Activated CD4-positive, alpha-beta T cell treated with anti-CD3 and anti-CD28 coated beads for 1 hour (primary cell): ENCODE measurements around the gene PAX8.
"Not testable (repeated sequence)": the region's sequence is repeated elsewhere in the genome, so short reads cannot be mapped to it uniquely, and the experiment has no call there.

Experiments used
- DNase-seq: peaks from one replicate; pipeline ENCODE4 v3.0.0-alpha.2; 2020

Gene PAX8

DNA sequence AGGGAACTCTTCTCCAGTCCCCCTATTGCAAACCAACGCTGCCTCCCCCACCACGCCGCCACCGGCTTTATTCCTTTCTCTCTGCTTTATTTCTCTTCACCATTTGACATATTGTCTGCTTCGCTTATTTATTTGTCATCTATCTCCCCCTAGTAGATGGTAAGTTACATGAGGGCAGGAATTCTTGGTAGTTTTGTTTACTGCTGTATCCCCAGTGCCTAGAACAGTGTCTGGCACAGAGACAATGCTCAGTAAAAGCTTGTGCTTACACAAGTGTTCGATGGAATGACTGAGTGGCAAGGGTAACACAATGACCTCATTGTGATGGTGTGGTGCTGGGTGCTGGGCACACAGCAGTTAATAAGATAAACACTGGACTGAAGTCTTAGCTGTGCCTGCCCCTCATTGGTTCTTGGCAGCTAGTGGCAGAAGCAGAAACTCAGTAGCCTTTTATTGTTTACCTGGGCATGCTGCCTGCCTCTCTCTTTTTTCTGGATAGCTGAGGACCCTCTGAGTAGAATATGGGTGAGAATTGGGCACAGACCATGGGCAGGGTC lies 9.5 kb upstream of the PAX8 start:
- not testable (repeated sequence) for DNase-seq

DNA sequence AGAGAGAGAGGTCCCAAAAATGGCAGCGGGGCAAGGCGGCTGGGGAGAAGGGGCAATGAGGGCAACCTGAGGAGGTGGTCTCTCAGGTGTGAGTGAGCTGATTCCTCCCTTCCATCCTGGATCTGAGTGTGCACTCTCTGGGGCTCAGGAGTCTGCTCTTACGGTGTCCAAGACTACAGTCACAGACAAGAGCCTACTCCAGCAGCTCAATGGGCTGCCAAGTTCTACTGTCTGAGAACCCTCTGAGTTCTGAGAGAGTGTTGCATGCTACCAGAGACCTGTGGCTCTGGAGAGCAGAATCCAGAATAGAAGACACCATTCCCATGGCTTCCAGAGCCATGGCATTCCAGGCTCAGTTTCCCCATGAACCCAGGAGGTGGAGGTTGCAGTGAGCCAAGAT lies 7.1 kb upstream of the PAX8 start:
- no peak for DNase-seq

DNA sequence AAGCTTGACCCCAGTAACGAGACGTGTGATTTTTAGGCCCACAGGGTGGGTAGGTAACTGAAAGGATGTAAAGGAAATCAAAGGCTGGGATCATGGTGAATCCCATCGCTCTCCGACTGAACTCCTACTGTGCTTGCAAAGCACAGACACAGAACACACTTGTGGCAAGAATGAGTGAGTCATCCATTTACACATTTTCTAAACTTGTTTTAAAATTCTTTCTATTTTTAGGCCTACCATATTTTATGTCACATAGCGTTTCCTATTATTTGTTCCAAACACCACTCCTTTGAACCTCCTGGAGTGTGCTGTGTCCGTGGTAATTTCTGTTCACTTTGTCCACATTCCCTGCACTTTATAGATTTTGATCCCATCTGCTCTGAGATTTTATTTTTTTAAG lies 6.3 kb upstream of the PAX8 start:
- DNase-seq = not testable (repeated sequence)

DNA sequence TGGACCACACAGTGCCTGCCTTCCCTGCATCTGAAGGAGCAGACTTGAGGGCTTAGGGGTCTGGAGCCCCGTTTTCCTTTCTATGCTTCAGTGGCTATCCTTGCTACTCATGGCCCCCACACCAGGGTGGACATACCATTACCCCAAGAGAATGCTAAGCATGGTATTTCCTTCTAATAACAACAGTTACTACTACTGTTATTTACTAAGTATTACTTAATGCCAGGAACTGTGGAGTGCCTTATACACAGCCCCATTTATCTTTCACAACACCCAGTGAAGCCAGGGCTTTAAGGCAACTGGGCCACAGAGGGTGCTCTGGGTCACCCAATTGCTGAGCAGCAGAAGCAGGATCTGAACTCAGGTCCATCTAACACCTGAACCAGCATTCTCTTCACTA lies 5.8 kb upstream of the PAX8 start:
- DNase-seq = no peak

DNA sequence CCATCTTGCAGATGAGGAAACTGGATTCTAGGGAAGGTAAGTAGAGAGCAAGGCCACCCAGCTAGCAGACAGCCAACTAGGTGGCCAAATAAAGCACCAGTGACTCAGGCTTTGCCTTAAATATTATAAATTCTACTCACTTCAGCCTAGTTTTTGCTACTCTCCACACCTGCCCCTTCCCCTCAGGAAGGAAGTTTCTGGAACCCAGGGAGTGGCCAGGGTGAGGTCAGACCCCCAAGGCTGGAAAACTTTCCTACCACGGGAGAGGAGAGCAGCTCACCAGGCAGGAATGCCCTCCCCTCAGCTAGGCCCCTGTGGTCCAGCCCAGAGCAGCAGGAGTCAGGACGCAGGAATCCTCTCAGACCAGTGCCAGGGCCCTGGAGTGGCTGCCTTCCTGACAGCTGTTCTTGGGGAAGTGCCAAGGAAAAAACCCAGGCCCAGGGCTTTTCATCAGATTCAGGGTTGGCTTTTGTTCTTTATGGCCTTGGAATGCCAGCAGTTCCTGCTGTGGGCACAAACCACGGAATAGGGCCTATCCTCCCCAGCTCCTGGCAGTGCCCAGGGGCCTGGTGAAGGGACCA lies 5.1 kb upstream of the PAX8 start:
- DNase-seq = no peak

DNA sequence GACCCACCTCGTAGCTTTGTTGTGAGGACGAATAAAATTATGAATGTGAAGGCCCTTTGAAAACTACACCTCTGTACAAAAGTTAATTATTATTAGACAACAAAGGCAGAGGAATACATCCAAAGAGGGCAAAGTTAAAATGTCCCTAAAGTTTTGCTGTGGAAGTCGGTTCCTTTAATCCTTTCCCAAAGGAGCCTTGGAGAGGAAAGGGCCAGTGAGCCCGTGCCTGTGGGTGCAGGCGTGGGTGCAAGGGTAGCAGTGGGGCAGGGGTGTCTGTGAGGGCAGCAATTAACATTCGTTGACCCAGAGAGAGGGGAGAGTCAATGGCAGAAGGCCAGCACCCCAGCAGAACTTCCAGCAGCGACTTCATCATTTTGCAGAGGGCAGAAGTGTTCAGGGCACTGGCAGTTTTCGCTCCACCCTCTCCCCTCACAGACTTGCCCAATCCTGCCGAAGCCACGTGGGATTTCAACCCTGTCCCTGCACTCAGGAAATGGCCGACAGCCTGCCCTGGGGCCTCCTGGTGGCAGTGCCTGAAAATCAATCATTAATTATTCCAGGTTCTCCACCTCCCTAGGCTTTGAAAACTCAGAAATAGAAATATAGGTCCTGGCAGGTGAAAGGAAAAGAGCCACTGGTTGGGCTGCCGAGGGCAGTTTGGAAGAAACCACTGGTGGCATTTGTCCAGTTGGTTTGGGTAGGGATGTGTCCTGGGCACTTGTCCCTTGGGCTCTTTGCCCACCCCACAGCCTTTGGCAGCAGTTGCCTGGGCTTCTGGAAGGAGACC lies 4.2 kb upstream of the PAX8 start:
- DNase-seq = no peak

DNA sequence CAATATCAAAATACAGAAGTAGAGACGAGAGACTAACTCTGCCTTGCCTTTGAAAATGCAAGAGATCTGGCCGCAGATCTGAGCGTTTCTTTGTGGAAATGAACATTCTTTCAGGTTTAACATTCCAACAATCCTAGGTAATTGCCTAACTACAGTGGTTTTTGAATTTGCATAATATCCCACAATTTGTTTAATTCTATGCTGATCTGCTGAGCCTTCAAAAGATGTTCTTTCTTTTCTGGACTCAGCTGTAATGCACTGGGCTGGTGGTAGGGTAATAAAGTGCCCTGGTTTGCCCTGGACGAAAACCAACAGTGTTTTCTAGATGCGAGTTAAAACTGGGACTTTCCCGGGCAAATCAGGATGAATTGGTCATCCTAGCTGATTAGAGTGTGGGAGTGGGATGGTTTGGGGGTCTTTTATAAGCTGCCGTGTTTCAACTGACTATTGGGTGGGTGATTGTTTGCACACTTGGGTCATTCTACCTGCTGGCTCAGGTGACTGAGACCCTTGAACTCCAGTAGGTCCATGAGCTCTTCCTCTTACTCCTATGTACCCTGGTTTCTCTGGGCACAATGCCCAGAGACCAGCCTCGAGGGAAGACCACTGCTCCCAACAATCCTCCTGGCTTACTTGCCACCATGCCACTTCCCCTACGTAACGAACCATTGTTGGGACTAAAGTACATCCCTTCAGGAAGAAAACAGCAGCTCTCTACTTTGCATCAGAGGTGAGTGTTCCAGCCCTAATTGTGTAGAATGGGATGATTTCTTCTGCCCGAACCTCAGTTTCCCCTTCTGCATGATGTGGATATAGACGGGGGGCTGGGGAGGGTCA lies 3.4 kb upstream of the PAX8 start:
- DNase-seq = no peak

DNA sequence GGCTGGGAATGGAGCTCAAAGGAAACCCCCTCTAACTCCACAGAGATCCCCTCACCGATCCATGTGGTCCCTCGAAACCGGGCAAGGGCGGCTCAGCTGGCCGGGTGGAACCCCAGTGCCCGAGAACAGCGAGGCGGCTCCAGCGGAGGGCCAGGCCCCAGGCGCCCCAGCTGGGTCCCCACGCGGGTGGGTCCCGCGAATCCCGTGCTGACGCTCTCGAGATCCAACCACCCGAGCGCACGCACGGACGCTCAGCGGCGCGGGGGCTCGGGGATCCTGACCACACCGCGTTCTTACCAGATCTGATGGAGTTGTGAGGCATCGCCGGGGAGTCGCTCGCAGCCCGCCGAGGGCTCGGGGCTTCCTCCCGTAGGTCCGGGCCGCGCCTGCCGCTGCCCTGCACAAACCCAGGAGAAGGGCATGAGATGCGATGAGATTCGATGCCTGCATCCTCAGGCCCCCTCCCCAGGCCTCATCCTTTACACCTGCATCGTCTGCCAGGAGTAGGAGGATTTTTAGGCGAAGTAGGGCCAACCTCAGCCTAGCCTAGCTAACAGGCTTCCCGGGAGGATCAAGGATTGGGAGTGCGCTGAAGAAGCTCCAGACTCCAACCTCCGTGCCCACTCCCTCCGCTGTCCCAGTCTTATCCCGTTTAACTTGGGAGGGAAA lies 514 bp downstream of the PAX8 start:
- no peak for DNase-seq

DNA sequence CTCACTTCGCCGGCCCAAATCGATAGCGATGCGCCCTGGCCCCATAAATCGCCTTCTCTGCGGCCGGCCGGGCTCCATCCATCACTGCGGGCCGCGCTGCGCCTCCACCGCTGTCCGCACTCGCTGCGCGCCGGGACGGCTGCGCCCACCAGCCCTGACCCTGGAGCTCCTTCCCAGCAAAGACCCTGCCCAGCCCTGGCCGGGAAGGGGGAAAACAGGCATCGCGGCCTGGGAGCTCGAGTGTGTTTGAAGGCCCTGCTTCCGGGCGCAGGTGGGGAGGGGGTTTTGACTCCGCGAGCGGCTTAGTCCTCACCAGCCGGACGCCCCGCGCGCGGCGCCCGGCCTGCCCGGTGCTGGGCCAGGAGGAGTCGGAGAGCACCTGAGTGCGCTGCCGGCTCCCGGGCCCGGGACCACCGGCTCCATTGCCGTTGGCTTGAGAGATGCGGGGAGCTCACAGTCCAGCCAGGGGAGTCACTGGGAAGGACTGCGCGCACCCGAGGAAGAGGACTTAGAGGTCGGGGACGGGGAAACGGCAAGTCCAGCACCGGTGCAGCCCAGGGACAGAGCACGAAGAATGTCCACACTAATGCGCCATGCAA lies 1.1 kb downstream of the PAX8 start:
- no peak for DNase-seq

DNA sequence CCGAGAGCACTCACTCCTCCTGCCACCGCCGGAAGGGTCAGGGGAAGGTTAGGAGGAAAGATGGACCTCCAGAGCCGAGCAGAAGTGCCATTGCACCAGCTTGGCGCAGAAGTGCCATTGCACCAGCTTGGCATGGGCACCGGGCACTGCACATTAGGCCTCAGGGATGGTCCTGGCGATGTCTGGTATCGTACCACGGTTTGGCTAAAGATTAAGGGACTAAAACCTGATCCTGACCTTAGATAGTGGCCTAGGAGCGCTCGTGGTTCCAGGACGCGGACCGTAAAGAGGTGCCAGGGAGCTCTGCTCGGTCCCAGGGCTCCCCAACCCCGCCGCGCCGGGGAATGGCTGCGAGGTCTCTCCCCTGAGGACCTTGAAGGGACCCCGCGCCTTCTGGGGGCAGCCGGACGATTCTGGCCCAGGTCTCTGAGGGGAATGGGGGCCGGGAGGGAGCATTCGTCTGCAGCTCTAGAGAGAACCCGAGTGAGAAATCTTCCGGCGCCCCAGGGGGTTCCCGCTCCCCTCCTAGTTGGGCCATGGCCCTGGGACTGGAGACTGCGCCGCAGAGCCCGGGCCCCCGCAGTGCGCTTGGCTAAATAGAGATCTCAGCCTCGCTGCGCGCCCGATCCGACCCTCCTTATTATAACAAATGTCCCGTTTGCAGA lies 1.8 kb downstream of the PAX8 start:
- no peak for DNase-seq

DNA sequence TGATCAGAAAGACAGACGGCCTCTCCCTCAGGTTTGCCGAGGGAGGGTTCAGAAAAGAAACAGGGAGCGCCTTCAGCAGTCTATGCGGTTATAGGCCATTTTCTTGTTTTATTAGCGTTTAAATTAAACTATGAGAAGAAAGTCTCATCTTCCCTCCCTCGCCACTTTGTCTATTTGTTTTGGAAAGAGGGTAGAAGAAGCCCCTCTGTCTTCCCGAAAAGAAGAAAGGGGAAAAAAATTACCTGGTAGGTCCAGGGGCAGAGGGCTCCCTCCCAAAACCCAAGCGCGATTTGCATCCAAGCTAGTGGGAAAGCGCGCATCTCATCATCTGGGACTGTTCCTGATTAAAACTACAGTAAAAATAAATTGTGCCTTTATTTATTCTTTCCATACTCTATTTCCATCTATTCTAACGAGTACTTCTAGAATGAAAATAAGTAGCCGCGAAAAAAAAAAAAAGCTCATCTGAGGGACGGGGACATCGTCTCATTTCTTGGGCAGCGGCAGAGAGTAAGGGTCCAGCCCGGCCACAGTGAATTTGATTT lies 2.4 kb downstream of the PAX8 start:
- no peak for DNase-seq

DNA sequence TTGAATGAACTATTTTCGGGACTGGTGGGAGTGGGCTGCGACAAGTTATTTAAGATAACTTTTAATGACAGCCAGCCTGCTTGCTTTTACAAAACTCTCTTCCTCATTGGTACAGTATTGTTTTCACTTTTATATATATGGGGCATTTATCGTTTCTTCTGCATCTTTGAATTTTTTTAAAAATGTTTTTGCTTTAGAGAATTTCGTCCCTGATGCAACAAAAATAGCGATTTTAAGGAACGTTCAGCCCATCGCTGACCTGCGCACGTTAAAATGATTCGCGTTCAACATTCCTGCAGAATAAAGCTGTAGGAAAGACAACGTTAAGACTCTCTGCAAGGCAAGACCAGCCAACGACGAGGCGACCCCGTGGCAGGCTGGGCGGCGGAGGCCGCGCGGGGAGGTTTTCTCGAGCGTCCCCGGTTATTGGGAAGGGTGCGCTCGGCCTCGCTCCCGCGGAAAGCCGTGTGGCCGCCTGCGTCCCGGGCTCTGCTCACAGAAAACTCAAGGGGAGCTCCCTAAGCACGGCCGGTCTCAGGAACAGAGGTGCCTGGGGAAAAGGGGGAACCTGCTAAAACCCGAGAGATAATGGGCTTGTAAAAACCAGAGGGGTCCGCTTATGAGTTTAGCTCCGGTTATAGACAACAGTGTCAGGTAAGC lies 3.0 kb downstream of the PAX8 start:
- no peak for DNase-seq

DNA sequence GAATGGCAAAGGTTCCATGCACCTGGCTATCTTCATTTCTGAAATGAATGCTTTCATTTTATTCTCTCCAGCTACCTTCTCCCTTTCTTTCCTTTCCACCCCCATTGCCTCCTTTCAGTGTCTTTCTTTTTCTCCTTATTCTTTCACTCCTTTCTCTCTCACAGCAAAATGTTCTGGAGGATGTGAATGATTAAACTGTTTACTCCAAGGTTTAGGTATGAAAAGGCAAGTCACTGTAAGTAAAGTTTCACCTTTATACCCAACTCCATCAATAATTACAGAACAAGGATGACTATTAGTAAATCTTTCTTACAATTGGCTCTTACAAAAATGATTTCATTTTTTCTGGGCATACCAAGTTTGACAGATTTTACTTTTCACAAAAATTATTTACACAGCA lies 4.3 kb downstream of the PAX8 start:
- DNase-seq = no peak

DNA sequence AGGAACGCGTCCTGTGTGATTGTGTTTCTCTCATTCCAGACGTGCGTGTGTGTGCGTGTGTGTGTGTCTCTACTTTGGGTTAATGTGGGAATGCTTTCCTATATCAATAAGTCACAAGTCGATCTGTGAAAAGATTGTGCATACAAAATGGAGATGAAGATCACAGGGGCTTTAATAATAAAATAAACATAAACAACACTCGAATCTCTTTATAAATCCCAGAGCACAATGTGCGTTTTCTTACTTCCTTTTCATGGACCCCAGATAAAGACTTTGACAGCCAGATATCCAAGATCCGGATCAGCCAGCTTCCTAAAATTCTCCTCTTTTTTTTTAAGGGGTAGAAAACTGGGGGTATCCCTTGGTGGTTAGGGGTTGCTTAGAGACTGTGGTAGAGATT lies 4.7 kb downstream of the PAX8 start:
- DNase-seq = no peak

DNA sequence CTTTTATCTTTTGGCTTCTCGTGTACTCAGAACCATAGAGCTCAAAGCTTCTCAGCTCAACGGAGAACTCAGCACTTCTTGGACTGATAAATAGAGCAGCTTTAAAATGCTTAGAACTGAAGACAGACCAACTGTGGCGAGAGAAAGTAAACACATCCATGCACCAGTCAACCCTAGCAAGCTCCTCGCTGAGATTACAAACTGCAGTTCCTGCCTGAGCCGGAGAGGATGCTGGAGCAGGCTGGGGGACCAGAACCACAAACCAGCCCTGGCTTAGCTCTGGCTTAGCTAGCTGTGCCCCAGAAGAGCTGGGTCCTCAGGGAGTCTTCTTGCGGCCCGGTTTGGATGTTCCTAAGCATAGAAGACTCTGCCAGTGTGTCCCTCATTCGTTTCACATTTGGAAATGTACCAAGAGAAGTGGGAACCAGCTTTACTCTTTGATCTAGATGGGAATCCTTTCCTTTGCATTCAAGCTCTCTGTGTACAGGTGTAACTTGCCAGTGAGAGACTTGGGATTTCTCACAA lies 5.6 kb downstream of the PAX8 start:
- DNase-seq = no peak

DNA sequence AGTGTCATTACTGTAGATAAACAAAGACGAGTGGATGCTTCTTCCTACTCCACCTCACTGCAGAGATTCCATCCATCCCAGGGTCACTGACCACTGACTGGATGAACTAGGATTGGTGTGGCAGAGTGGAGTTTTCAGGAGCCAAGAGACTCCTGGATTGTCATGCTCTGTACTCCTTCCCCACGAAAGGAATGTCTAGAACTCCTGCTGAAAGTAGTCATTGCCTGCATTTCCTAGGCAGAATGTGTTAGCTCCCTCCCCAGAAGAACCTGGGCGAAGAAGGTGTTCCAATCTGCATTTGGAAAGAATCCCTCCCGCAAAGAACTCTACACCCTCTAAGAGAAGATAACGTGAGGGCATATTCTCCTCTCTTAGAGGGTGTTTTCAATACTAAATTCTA lies 6.2 kb downstream of the PAX8 start:
- DNase-seq = no peak

DNA sequence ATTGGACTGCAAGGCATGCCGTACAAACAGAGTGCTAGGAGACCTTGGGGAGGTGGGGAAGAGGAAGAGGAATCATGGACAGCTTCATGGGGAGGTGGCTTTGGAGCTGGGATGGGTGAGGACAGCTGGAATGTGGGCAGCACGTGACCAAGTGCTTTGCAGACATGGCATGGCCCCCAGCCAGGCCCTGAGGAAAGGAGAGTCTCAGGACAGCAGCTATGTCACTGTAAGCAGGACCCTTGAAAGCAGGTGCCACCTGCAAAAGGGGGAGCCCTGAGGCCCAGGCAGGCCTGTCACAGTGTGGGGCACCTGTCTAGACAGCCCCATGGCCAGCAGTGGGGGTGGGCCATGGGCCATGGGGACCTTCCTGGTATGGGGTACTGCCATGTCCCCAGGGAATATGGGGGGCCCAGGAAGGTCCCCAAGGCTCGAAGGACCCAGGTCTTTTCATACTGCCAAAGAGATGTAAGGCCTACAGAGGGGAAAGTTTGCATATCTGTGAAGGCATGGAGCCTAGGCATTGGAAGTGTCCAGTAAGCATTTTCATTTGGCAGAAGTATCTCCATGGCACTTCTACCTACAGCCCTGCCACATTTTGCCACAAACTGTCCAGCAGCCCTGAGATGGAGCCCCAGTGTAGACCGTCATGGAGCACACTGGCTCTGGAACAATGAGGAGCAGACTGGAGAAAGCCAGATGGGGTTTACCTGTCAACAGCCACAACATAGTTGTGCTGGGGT lies 9.9 kb downstream of the PAX8 start:
- no peak for DNase-seq

DNA sequence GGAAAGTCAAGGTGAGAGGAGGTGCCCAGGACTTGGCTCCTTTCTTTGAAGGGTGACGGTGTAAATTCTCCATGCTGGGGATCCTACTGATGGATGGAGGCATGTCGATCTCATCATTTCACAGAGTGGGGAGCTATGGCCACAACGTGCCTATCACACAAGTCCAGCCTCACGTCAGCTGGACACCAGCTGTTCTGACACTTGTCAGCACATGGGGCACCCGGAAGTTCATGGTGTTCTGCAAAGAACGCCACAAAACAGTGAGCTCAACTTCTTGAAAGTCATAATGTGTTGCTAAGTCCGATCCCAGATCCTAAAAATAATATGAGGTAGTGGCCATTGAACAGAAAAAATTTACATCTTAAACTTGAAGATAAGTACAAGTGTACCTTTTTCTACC lies 12.3 kb downstream of the PAX8 start:
- no peak for DNase-seq

DNA sequence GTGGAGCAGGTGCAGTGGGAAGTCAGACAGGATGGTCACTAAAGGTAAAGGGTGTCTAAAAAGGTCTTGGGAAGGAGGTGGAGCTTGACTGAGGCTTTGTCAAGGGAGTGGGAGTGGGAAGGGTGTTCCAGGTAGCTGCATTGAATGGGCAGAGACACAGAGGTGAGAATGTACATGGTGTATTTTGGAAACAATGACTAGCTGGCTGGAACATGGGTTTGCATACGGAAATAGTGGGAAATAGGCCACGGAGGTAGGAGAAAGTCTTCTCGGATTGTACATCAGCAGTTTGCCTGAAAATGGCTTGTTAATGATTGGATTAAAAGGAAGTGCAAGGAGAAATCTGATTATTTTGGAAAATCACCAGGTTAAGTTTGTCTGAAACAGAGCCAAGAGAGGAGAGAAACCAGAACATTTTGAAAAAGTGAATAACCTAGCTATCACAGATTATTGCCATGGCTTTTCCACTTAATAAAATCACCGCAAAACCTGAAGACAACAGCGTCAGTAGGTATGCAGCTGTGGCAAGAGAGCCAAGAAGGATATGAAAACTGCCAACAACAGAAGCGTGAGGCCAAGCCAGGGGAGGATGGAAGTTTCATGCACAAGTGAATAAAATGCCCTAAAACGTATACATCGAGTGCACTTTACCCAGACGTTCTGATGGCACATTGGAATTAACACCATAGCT lies 13.9 kb downstream of the PAX8 start:
- DNase-seq = no peak

DNA sequence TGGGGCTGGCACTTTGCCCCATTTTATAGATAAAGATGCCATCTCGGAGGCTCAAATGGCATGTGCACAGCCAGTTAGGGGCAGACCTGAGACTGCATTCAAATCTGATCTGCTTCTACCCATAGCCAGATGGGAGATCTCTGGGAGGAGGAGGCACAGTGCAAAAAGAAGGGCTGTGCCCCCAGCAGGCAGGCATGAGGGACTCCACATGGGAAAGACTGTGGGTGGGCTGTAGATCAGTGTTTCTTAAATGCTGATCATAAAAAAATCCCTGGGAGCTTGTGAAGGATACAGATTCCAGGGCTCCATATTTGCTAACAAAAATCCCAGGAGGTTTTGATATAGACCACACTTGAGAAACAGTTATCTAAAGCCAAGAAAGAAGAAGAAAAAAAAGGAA lies 15.2 kb downstream of the PAX8 start:
- DNase-seq = no peak
